GM12878 (cell line): ENCODE data around the gene BNC2. TPM values are rescaled to one million over a fixed set of nuclear protein-coding genes. Genes with fewer than 3 reads are reported as not detected.

Source experiments
- ATAC-seq: fragments of 200-7000 bp; cut with Tn5 transposase; 3 replicates; pipeline ENCODE4 v1.9.1; 2020; ENCODE audit warnings: mild to moderate bottlenecking, moderate library complexity
- BruUV-seq: library from RNA; stranded (reverse); fragments of 400-500 nt; replicated peaks from 2 replicates; lab custom pipeline; 2021; lab: Mats Ljungman, UMichigan
- CTCF ChIA-PET: fragments of 300-600 bp; sonication (Branson Sonifier 250); formaldehyde crosslinking; extraction: SDS; loops from one replicate; lab custom pipeline; 2021; ENCODE audit warnings: inconsistent platforms; lab: Yijun Ruan, JAX
- POLR2A ChIA-PET: fragments of 350-600 bp; formaldehyde crosslinking; extraction: SDS; loops from one replicate; lab custom pipeline; 2021; ENCODE audit warnings: inconsistent platforms; lab: Charles Lee
- RAD21 ChIA-PET: fragments of 300-600 bp; sonication (Branson Sonifier 250); formaldehyde crosslinking; loops from one replicate; lab custom pipeline; 2023; ENCODE audit warnings: antibody characterized with exemption; ENCODE audit not compliant: unreplicated experiment; lab: Charles Lee
- SMC1A ChIA-PET: fragments of 300-600 bp; sonication (Branson Sonifier 250); formaldehyde crosslinking; loops from one replicate; lab custom pipeline; 2023; ENCODE audit not compliant: unreplicated experiment, uncharacterized antibody; lab: Charles Lee
- DNase-seq: peaks from one replicate; pipeline ENCODE4 v3.0.0-alpha.2; 2011; ENCODE audit warnings: low read depth, low spot score
- FAIRE-seq: peaks from 3 replicates; lab custom pipeline; 2011; peaks lifted over from hg19 to GRCh38; lab: Jason Lieb, UNC
- H2AFZ ChIP-seq: 2 replicates; pipeline ENCODE4 v1.6.0; 2011; ENCODE audit warnings: low read depth, low read length, control low read depth; ENCODE audit not compliant: control insufficient read depth
- H3K27ac ChIP-seq: 2 replicates; pipeline ENCODE4 v1.5.1; 2011; ENCODE audit warnings: control low read depth; ENCODE audit not compliant: control insufficient read depth, insufficient read depth
- H3K27me3 ChIP-seq, 2 experiments: replicated peaks in 1 of 2; 2 replicates each; pipeline versions ENCODE4 v1.6.0 to v1.6.1; 2011; ENCODE audit warnings: low read length in 1 of 2; ENCODE audit not compliant: control insufficient read depth in 2 of 2, insufficient read depth in 2 of 2
- H3K36me3 ChIP-seq, 2 experiments: 2 replicates each; pipeline ENCODE4 v1.5.1; 2011; ENCODE audit warnings: low read length in 1 of 2; ENCODE audit not compliant: control insufficient read depth in 2 of 2, insufficient read depth in 2 of 2
- H3K4me1 ChIP-seq: 2 replicates; pipeline ENCODE4 v1.6.1; 2011; ENCODE audit warnings: mild to moderate bottlenecking, low read length, moderate library complexity, mixed read lengths; ENCODE audit not compliant: control insufficient read depth, insufficient read depth
- H3K4me2 ChIP-seq: 2 replicates; pipeline ENCODE4 v1.6.0; 2011; ENCODE audit warnings: control low read depth; ENCODE audit not compliant: control insufficient read depth, insufficient read depth
- H3K4me3 ChIP-seq: fragments of 200-600 bp; sonication (generic); 2 replicates; pipeline ENCODE4 v1.5.1; 2016
- H3K79me2 ChIP-seq: 2 replicates; pipeline ENCODE4 v1.6.0; 2011; ENCODE audit warnings: low read length; ENCODE audit not compliant: control insufficient read depth, insufficient read depth
- H3K9ac ChIP-seq: 2 replicates; pipeline ENCODE4 v1.8.0; 2011; ENCODE audit warnings: low read length, control low read depth, mixed read lengths; ENCODE audit not compliant: control insufficient read depth, insufficient read depth
- H3K9me3 ChIP-seq: replicated peaks from 3 replicates; pipeline ENCODE4 v1.5.1; 2011; ENCODE audit warnings: mild to moderate bottlenecking, low read length; ENCODE audit not compliant: control insufficient read depth, insufficient read depth
- H4K20me1 ChIP-seq: 2 replicates; pipeline ENCODE4 v1.6.0; 2011; ENCODE audit not compliant: control insufficient read depth, insufficient read depth
- ASH2L ChIP-seq: fragments of 300-600, 200-600 bp; sonication (generic); IDR thresholded peaks from 2 replicates; pipeline ENCODE4 v1.6.1; 2017; ENCODE audit warnings: low read depth, mild to moderate bottlenecking, borderline replicate concordance
- ATF2 ChIP-seq: IDR thresholded peaks from 2 replicates; pipeline ENCODE4 v1.6.1; 2012; ENCODE audit warnings: low read length, inconsistent platforms
- E4F1 ChIP-seq: fragments of 450-650 bp; IDR thresholded peaks from 2 replicates; pipeline ENCODE4 v1.6.1; 2018; ENCODE audit warnings: borderline replicate concordance, mild to moderate bottlenecking; ENCODE audit not compliant: partially characterized antibody
- LARP7 ChIP-seq: fragments of 450-650 bp; IDR thresholded peaks from 2 replicates; pipeline ENCODE4 v1.6.1; 2017; ENCODE audit warnings: mild to moderate bottlenecking
- MXI1 ChIP-seq: fragments of 150-350 bp; IDR thresholded peaks from 2 replicates; pipeline ENCODE4 v1.6.1; 2011; ENCODE audit warnings: low read depth, mild to moderate bottlenecking, inconsistent platforms, low read length, improper control_type of control experiment
- NBN ChIP-seq: fragments of 450-650 bp; IDR thresholded peaks from 2 replicates; pipeline ENCODE4 v1.6.1; 2016
- PAX8 ChIP-seq: fragments of 450-650 bp; IDR thresholded peaks from 2 replicates; pipeline ENCODE4 v1.6.1; 2017; ENCODE audit warnings: mild to moderate bottlenecking, moderate library complexity
- SIX5 ChIP-seq: IDR thresholded peaks from 2 replicates; pipeline ENCODE4 v1.6.1; 2011; ENCODE audit warnings: mild to moderate bottlenecking, low read depth, low read length, moderate library complexity; ENCODE audit not compliant: severe bottlenecking
- TARDBP ChIP-seq: IDR thresholded peaks from 2 replicates; pipeline ENCODE4 v1.6.1; 2016; ENCODE audit warnings: borderline replicate concordance
- ZBTB4 ChIP-seq: fragments of 450-650 bp; formaldehyde crosslinking; IDR thresholded peaks from 2 replicates; pipeline ENCODE4 v1.4.0; 2022; ENCODE audit warnings: mild to moderate bottlenecking, moderate library complexity
- WGBS: methylation state at CpG from one replicate; pipeline ENCODE4 v1.1.6; 2016; ENCODE audit warnings: low lambda C conversion rate; ENCODE audit not compliant: insufficient replicate concordance, insufficient coverage; ENCODE audit errors: missing lambda C conversion rate; 5-methylcytosine and 5-hydroxymethylcytosine counted together
- in situ Hi-C: fragments of 300-500 bp; cut with MboI; formaldehyde crosslinking; loops from 9 replicates; pipeline ENCODE4 v1.14.3; 2018; ENCODE audit warnings: mixed read lengths
- intact Hi-C: fragments of 100-400 bp; cut with micrococcal nuclease; formaldehyde crosslinking; loops from one replicate; pipeline ENCODE4 v1.14.2; 2022; ENCODE audit not compliant: unreplicated experiment
- polyA plus RNA-seq, 11 experiments: library from polyadenylated mRNA; depleted of rRNA in 4 of 11; unstranded in 6 of 11; stranded (reverse) in 5 of 11; fragments of >200 nt; fragmentation: Nextera tagmentation in 4 of 11; fragmentation: Illumina TruSeq in 1 of 11; extraction: Ambion mirVana in 4 of 11; extraction: Trizol in 1 of 11; gene quantifications; 1 replicate in 1 of 11; 2 replicates in 10 of 11; pipeline versions ENCODE4 v1.2.1 to v1.2.3, GENCODE V29; 2011 to 2016; ENCODE audit warnings: inconsistent platforms in 2 of 11, missing spikeins in 2 of 11, low read depth in 1 of 11
- total RNA-seq, 4 experiments: library from RNA; depleted of rRNA in 3 of 4; stranded (reverse); fragments of >200 nt in 3 of 4; fragmentation: Illumina TruSeq in 1 of 4; extraction: Trizol in 1 of 4; gene quantifications; 2 replicates each; pipeline versions ENCODE4 v1.2.1 to v1.2.3, GENCODE V29; 2013 to 2021

The BNC2 gene
- total and polyA plus RNA-seq, 10 of the 15 experiments (the other 5 are each of a cell fraction or from before 2014, with no cell fraction given) = 0.05 to 14.5 (median 0.26) TPM

- Histone ChIP-seq H3K27ac (no peak overlapping the region), H3K4me1 (no peaks in the 10 kb centered on the region), H2AFZ (no peak overlapping the region), H3K9ac (no peak overlapping the region), H3K9me3 (no peaks in the 10 kb centered on the region), H3K36me3 (no peaks in the 10 kb centered on the region), H3K4me3 (no peak overlapping the region), H3K4me2 (no peak overlapping the region), H3K27me3 (no peaks in the 10 kb centered on the region), H4K20me1 (no peaks in the 10 kb centered on the region), H3K79me2 (no peaks in the 10 kb centered on the region)
- ChIA-PET CTCF (no interaction called here), RAD21 (no interaction called here), SMC1A (interaction anchor here (2.7 kb wide), 1 partner anchor 10 kb away, joined by 7 read pairs; no protein-coding TSS in a partner anchor), POLR2A (no interaction called here)
- no peak for DNase-seq
- TF ChIP-seq ASH2L (no peak), SIX5 (no peak), NBN (no peak)
- WGBS = 46% methylated on average over 2 of the region's 2 CpGs
- BruUV-seq = no TSS peak
- no peak for FAIRE-seq
- ATAC-seq = no peak; the same call in 2 of the 3 replicates
- in situ Hi-C loops (no loop called here), intact Hi-C loops (no loop called here)
These were observed 180.3 kb downstream of the BNC2 start for GRCh38 chr9:16690205-16690604.

- Histone ChIP-seq H3K79me2 (no peaks in the 10 kb centered on the region), H3K4me3 (no peak overlapping the region), H2AFZ (no peak overlapping the region), H3K4me1 (no peaks in the 10 kb centered on the region), H3K4me2 (no peak overlapping the region), H3K9me3 (no peaks in the 10 kb centered on the region), H3K27ac (no peak overlapping the region), H3K36me3 (no peaks in the 10 kb centered on the region), H4K20me1 (no peaks in the 10 kb centered on the region), H3K9ac (no peak overlapping the region), H3K27me3 (no peaks in the 10 kb centered on the region)
- CTCF ChIA-PET = no interaction called here
- no TSS peak for BruUV-seq
- in situ Hi-C loops = no loop called here
- POLR2A ChIA-PET = interaction anchor here (0.5 kb wide), 1 partner anchor 15 kb away, joined by 3 read pairs; no protein-coding TSS in a partner anchor
- ATAC-seq (no peak), DNase-seq (no peak), FAIRE-seq (no peak)
- SMC1A ChIA-PET = interaction anchor here (2.7 kb wide), 1 partner anchor 9 kb away, joined by 7 read pairs; no protein-coding TSS in a partner anchor
- intact Hi-C loops = no loop called here
- WGBS = 27% methylated on average over 5 of the region's 5 CpGs
- RAD21 ChIA-PET = interaction anchor here (0.6 to 0.7 kb wide), 2 partner anchors 160 to 431 kb away, joined by 3 to 4 read pairs; no protein-coding TSS in a partner anchor
- TF ChIP-seq ZBTB4 (CRISPR knock-in tag) (no peak), MXI1 (no peak), E4F1 (no peak), PAX8 (no peak), TARDBP (no peak), LARP7 (no peak), ATF2 (no peak)
These were observed 181.0 kb downstream of the BNC2 start for GRCh38 chr9:16689351-16689938.
